ENCODE data around the gene ARID3B.

Gene ARID3B

DNA sequence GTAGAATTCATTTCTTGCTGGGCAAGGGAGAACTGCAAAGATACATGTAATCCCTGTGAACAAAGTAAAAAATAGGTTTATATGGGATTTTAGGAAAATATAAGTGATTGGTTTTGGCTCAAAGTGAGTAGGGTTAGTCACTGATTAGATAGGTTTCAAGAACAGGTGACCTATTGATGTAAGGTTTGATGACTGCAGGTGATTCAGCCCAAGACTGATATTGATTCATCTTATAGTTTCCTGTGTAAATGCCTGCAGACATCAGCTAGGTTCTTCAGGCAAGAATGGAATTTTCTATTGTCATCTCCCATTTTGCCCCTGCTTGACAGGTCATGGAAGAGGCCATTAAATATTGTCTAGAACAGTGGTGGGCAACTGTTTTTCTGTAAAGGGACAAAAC is 23.9 kb upstream of the ARID3B start:
- H3K27me3 ChIP-seq (replicated peaks; ENCODE audit: control insufficient read depth, insufficient read depth, low read length), result no peaks in the 10 kb centered on the region
- TF ChIP-seq, protein P1, sequence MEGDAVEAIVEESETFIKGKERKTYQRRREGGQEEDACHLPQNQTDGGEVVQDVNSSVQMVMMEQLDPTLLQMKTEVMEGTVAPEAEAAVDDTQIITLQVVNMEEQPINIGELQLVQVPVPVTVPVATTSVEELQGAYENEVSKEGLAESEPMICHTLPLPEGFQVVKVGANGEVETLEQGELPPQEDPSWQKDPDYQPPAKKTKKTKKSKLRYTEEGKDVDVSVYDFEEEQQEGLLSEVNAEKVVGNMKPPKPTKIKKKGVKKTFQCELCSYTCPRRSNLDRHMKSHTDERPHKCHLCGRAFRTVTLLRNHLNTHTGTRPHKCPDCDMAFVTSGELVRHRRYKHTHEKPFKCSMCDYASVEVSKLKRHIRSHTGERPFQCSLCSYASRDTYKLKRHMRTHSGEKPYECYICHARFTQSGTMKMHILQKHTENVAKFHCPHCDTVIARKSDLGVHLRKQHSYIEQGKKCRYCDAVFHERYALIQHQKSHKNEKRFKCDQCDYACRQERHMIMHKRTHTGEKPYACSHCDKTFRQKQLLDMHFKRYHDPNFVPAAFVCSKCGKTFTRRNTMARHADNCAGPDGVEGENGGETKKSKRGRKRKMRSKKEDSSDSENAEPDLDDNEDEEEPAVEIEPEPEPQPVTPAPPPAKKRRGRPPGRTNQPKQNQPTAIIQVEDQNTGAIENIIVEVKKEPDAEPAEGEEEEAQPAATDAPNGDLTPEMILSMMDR (IDR thresholded peaks at IDR 0.05; ENCODE audit: insufficient read depth, low read length, poor library complexity, severe bottlenecking), result no peak
- no peaks in the 10 kb centered on the region for H3K36me3 ChIP-seq (ENCODE audit: control insufficient read depth, insufficient read depth, low read length)
- no peak overlapping the region for H3K4me3 ChIP-seq (replicated peaks; ENCODE audit: low read depth, low read length)
- no peak for DNase-seq (ENCODE audit: extremely low read depth, insufficient read length)

- no peaks in the 10 kb centered on the region for H3K36me3 ChIP-seq (ENCODE audit: control insufficient read depth, insufficient read depth, low read length)
- DNase-seq (ENCODE audit: extremely low read depth, insufficient read length), result no peak
- no peak overlapping the region for H3K4me3 ChIP-seq (replicated peaks; ENCODE audit: low read depth, low read length)
- H3K27me3 ChIP-seq (replicated peaks; ENCODE audit: control insufficient read depth, insufficient read depth, low read length), result no peaks in the 10 kb centered on the region
- TF ChIP-seq, protein P1 (IDR thresholded peaks at IDR 0.05; ENCODE audit: insufficient read depth, low read length, poor library complexity, severe bottlenecking), result no peak
Observed at GRCh38 chr15:74519311-74519710, 21.7 kb upstream of the ARID3B start.

DNA sequence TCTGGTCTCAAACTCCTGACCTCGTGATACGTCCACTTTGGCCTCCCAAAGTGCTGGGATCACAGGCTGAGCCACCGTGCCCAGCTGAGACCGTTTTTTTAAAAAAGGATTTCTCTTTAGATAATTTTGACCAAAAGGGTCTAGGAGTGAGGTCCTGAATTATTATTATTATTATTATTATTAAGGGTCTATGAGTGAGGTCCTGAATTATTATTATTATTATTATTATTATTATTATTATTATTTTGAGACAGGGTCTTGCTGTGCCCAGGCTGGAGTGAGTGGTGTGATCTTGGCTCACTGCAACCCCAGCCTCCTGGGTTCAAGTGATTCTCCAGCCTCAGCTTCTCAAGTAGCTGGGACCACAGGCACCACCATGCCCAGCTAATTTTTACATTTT is 20.6 kb upstream of the ARID3B start:
- Histone ChIP-seq H3K4me3 (replicated peaks; ENCODE audit: low read depth, low read length) (no peak overlapping the region), H3K36me3 (ENCODE audit: control insufficient read depth, insufficient read depth, low read length) (no peaks in the 10 kb centered on the region), H3K27me3 (replicated peaks; ENCODE audit: control insufficient read depth, insufficient read depth, low read length) (no peaks in the 10 kb centered on the region)
- DNase-seq (ENCODE audit: extremely low read depth, insufficient read length), result no peak
- TF ChIP-seq, protein P1 (IDR thresholded peaks at IDR 0.05; ENCODE audit: insufficient read depth, low read length, poor library complexity, severe bottlenecking), result no peak

- Histone ChIP-seq H3K4me3 (replicated peaks; ENCODE audit: low read depth, low read length) (no peak overlapping the region), H3K27me3 (replicated peaks; ENCODE audit: control insufficient read depth, insufficient read depth, low read length) (no peaks in the 10 kb centered on the region), H3K36me3 (ENCODE audit: control insufficient read depth, insufficient read depth, low read length) (no peaks in the 10 kb centered on the region)
- TF ChIP-seq, protein P1 (IDR thresholded peaks at IDR 0.05; ENCODE audit: insufficient read depth, low read length, poor library complexity, severe bottlenecking), result no peak
- DNase-seq (ENCODE audit: extremely low read depth, insufficient read length), result no peak
Observed at GRCh38 chr15:74523982-74524381, 17.0 kb upstream of the ARID3B start.

DNA sequence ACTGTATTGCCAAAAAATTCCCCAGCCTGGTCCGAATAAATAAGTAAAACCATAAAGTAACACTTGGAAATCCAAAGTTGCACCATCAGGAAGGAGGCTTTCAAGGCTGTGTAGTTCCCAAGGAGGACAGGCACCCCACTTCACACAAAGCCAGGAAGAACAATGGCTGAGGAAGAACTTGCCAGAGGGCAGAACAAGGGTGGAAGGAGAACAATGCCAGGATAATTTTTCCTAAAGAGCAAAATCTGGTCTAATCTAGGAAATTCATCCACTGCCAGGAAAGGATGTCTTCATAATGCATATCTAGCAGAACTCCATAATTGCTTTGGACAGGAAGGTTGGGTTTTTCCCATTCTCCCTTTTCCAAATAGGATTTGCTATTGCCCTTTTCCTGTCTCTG is 15.7 kb upstream of the ARID3B start:
- TF ChIP-seq, protein P1 (IDR thresholded peaks at IDR 0.05; ENCODE audit: insufficient read depth, low read length, poor library complexity, severe bottlenecking), result no peak

DNA sequence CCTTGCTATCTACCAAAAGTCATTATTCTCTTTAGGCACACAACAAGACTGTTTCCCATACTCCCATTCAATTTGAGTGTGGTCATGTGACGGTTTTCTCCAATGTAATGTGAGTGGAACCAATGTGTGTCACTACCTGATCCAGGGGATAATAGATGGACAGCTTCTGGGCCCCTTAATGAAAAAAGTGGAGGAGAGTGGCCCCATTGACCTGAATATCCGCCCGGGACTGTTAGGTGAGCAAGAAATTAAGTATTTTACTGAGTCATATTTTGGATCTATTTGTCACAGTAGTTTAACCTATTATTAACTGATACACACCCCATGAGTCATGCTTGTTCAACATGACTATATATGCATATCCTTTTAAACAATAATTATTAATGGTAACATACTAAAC is 15.1 kb upstream of the ARID3B start:
- no peak for DNase-seq (ENCODE audit: extremely low read depth, insufficient read length)
- TF ChIP-seq, protein P1 (IDR thresholded peaks at IDR 0.05; ENCODE audit: insufficient read depth, low read length, poor library complexity, severe bottlenecking), result no peak
- H3K4me3 ChIP-seq (replicated peaks; ENCODE audit: low read depth, low read length), result no peak overlapping the region
- no peaks in the 10 kb centered on the region for H3K36me3 ChIP-seq (ENCODE audit: control insufficient read depth, insufficient read depth, low read length)
- no peaks in the 10 kb centered on the region for H3K27me3 ChIP-seq (replicated peaks; ENCODE audit: control insufficient read depth, insufficient read depth, low read length)

More for the DNA sequence above, 15.7 kb upstream of the ARID3B start:
- Histone ChIP-seq H3K27me3 (replicated peaks; ENCODE audit: control insufficient read depth, insufficient read depth, low read length) (no peaks in the 10 kb centered on the region), H3K36me3 (ENCODE audit: control insufficient read depth, insufficient read depth, low read length) (no peaks in the 10 kb centered on the region), H3K4me3 (replicated peaks; ENCODE audit: low read depth, low read length) (no peak overlapping the region)
- DNase-seq (ENCODE audit: extremely low read depth, insufficient read length), result no peak
